ENCODE measurements around the gene SLC25A42.

DNA sequence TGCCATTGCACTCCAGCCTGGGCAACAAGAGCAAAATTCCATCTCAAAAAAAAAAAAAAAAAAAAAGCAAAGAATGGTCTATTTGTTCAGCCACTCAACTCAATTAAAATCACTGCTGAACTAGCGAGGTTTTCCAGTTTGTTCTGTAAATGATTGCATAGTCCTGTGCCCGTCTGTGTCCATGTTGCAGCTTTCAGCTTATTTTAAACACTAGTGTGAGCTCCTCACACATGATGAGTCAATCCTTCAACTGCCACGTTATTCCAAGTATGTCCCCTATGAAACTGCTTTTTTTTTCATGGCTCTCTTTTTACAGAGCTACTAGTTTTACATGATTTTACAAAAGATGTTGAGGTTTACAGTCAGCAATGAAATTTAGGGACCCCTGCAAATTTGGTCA, 42.7 kb upstream of the SLC25A42 start:
- TF ChIP-seq, protein P1, sequence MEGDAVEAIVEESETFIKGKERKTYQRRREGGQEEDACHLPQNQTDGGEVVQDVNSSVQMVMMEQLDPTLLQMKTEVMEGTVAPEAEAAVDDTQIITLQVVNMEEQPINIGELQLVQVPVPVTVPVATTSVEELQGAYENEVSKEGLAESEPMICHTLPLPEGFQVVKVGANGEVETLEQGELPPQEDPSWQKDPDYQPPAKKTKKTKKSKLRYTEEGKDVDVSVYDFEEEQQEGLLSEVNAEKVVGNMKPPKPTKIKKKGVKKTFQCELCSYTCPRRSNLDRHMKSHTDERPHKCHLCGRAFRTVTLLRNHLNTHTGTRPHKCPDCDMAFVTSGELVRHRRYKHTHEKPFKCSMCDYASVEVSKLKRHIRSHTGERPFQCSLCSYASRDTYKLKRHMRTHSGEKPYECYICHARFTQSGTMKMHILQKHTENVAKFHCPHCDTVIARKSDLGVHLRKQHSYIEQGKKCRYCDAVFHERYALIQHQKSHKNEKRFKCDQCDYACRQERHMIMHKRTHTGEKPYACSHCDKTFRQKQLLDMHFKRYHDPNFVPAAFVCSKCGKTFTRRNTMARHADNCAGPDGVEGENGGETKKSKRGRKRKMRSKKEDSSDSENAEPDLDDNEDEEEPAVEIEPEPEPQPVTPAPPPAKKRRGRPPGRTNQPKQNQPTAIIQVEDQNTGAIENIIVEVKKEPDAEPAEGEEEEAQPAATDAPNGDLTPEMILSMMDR (IDR thresholded peaks at IDR 0.05; ENCODE audit: low read length) = no peak
- TF ChIP-seq EZH2 (optimal IDR thresholded peaks at IDR 0.05; ENCODE audit: low read depth, low read length) = no peak
